Inferior parietal cortex (tissue), 1 donor: ENCODE data around the gene STON1.
"Not testable (repeated sequence)": the region's sequence is repeated elsewhere in the genome, so short reads cannot be mapped to it uniquely, and the experiment has no call there.

Source experiments
- DNase-seq: peaks from one replicate; pipeline ENCODE4 v3.0.0-alpha.2; 2016; ENCODE audit errors: extremely low spot score

The STON1 gene, protein sequence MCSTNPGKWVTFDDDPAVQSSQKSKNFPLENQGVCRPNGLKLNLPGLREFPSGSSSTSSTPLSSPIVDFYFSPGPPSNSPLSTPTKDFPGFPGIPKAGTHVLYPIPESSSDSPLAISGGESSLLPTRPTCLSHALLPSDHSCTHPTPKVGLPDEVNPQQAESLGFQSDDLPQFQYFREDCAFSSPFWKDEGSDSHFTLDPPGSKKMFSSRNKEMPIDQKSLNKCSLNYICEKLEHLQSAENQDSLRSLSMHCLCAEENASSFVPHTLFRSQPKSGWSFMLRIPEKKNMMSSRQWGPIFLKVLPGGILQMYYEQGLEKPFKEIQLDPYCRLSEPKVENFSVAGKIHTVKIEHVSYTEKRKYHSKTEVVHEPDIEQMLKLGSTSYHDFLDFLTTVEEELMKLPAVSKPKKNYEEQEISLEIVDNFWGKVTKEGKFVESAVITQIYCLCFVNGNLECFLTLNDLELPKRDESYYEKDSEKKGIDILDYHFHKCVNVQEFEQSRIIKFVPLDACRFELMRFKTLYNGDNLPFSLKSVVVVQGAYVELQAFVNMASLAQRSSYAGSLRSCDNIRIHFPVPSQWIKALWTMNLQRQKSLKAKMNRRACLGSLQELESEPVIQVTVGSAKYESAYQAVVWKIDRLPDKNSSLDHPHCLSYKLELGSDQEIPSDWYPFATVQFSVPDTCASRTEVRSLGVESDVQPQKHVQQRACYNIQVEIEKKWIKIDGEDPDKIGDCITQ

DNA sequence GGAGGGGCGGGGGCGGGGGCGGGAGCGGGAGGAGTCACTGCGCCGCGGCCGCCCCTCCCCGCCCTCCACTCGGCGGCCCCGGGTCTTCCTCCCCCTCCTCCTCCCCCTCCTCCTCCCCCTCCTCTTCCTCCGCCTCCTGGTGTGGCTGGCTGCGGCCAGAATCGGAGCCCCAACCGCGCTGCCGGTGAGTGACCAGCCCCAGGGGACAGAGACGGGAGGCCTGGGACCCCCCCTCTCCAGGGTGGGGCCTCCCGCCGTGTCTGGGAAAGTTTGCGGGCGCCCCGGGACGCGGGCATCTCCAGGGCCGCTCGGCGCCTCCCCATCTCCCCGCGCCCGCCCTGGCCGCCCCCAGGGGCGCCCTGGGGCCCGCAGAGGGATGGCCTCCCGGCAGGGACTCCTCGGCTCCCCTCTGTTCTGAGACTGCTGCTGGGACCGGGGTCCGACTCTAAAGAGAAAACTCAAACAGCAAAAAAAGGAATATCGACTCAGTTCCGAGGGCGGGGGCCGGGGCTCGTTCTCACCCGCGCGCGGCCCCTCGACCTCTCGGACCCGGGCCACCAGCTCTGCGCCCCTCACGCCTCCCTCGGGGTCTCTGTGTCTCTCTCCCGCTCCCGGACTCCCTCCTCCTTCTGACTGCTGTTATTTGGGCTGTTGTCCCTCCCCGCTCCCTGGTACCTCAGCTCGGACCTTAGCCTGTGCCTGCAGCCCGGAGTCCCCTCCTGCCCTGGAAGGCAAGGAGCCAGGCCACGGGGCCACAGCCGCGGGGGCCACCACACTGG, at the start of gene STON1:
Gene STON1, plus strand, starts transcription at position 122 of the 779 bp plus-strand sequence. CDS start 50,480 bp downstream, outside the sequence.
- no peak for DNase-seq

DNA sequence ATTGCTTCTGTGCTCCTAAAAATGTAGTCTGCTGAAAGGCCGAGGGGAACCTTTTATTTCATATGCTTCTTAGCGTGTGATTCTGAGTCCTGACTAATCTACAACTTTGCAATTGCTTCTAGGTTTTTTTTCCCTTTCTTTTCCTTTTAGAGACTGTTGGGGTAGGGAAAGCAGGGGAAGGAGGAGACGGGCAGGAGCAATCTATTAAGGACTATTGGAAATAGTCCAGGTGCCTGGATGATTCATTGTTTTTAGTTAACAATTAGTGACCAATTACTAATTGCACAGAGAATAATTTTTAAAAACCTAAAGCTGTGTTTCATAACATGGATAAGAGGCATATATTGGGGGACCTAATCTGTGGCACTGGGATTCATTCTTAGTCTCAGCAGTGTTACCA, 49.4 kb upstream of the STON1 start:
- no peak for DNase-seq

DNA sequence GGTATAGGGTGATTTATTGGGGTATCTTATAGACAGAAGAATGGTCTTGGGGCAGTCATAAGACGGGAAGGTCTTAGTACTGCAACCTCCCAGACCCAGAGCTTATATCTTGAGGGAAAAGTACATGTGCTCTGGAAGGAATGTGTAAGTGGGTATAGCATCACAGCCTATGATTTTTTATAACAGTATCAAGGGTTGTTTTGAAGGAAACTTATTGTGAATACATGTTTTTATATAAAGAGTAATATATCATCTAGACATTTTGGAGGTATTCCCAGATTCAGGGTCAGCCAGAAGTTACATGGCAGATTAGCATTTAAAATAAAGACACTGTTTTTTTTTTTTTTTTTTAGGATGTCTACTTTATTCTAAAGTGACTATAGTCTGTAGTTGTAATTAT, 47.6 kb upstream of the STON1 start:
- DNase-seq: no peak

DNA sequence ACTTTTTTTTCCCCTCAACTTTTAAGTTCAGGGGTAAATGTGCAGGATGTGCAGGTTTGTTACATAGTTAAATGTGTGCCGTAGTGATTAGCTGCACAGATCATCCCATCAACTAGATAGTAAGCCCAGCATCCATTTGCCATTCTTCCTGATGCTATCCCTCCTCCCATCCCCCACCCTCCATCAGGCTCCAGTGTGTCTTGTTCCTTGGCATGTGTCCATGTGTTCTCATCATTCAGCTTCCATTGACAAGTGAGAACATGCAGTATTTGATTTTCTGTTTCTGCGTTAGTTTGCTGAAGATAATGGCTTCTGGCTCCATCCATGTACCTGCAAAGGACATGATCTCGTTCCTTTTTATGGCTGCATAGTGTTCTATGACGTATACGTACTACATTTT, 47.2 kb upstream of the STON1 start:
- peak; percentile 49 for DNase-seq

DNA sequence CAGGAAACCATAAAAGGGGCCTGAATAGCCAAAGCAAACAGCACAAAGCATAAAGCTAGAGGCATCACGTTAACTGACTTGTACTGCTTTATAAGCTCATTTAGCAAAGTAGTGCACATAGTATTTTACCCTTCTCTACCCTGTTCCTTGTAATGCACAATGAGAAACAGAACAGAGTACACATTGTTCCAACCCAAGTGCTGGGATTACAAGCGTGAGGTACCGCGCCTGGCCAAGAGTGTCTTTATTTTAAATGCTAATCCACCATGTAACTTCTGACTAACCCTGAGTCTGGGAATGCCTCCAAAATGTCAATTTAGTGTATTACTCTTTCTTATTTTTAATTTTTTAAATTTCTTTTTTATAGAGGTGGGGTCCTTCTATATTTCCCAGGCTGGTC, 46.4 kb upstream of the STON1 start:
- no peak for DNase-seq

DNA sequence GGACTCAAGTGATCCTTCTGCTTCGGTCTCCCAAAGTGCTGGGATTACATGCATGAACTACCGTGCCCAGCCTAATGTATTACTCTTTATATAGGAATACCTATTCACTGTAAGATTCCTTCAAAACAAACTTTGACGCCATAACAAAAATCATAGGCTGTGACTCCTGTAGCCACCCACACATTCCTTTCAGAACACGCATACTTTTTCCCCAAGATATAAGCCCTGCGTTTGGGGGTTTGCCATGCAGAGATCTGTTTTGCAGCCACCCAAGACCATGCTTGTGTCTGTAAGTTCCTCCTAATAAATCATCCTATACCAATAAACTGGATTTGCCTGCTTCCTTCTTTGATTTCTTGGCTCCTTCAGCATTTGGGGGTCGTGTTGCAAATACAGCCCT, 46.0 kb upstream of the STON1 start:
- DNase-seq: no peak

DNA sequence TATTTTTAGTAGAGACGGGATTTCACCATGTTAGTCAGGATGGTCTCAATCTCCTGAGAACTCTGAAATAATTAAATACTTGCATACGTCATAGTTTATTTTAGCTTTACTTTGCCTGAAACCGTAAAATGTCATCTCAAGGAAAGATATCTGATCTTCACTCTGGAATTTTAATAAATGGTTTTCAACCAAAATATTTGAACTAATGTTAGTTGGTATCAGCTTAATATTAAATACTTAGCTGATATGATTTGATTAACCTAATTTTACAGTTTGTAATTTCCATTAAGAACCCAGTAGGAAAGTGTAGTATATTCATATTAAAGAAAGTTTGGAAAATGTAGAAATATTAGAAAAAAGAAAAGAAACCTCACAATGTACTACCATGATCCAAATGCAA, 41.4 kb upstream of the STON1 start:
- DNase-seq: no peak

DNA sequence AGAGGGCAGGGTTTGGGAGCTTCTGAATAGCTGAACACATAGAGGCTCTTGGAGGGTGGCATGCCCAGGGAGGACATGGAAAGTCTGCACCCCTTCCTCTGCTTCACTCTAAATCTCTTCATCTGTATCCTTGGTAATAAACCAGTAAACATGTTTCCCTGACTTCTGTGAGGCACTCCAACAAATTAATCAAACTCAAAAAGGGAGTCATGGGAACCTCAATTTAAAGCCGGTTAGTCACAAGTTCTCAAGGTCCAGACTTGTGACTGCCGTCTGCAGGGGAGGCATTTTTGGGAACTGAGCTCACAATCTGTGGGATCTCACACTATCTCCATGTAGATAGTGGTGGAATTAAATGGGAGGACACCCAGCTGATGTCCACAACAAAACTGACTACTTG, 33.1 kb upstream of the STON1 start:
- DNase-seq: no peak

DNA sequence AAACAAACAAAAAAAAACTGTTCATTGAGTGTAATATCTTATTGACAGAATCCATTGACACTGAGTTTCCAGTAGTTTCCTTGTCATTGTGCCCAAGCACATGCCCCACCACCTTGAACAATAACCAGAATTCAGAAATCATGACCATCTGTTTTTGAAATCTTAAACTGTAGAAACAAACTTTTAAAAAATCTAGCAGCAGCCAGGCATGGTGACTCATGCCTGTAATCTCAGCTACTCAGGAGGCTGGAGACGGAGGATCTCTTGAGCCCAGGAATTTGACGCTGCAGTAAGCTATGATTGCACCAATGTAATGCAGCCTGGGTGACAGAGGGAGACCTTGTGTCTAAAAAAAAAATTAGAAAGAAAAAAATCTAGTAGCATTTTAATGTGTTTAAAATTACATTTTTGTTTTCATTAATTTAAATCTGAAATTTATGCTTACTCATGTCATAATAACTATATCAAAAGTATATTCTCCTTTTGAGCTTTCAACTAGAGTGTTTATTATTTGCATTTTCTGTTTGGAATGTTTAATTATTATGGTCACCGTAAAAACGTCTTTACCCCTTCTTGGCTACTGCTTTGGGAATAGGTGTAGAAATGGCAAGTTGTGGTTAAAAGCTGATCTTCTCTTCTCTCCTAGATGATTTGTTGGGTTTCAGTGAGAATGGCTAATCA, 25.2 kb upstream of the STON1 start:
- DNase-seq: no peak

DNA sequence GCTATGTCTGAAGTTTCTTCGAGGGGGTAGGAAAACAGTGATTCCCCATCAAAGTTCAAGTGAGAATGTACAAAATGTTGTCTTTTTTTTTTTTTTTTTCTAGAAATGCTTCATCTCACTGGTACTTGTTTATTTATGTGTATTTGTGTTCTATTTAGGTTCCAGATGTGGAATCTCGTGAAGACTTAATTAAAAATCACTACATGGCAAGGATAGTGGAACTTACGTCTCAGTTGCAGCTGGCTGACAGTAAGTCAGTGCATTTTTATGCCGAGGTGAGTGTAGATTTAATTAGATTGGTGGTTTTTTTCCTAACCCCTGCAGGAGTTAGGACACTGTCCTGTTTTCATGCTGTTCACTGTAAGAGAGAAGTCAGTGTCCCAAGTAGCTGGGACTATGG, 22.8 kb upstream of the STON1 start:
- no peak for DNase-seq

DNA sequence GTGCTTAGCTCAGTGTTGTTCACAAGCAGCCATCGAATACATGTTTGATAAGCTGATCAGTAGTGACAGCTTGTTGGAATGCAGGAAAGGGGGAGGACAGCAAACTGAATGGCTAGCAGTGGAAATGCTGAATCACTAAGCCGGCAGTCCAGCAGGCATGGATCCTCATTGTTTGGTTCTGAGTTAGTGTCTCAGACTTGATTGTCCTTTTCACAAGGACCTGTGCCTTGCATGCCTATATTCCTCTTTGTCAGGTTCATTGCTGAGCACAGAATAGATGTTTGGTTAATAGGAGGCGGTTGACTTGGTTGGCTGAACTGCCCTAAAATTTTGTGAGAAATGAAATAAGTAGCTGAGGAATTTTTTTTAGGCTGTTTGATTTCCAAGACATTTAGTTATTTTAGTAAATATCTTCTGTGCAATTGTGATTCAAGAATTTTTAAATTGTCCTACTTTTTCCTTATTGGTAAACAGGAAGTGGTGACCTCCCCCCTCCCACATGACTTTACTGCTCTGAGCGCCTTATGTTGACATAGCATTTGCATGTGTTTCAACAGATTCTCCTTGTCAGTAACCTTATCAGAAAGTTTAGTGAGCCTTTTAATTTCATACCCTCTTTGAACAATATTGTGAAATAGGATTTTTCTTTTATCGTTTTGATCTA, 21.4 kb upstream of the STON1 start:
- no peak for DNase-seq

DNA sequence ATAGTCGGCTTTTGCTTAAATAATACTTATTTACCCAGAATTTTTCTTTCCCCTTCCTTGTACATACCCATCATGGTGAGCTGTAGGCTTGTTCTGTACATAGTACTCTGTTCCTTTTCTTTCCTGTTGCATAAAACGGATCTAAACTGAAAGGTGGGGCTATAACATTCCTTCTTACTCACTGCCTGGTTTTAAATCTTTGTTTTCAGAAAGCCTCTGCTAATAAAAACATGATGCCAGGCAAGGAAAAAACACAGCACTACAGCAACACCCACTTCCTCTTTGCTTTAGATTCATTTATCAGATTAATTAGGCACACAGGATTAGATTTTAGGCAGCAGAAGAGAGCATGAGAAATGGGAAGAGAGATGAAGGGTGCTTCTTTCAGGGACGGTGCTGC, 19.6 kb upstream of the STON1 start:
- no peak for DNase-seq

DNA sequence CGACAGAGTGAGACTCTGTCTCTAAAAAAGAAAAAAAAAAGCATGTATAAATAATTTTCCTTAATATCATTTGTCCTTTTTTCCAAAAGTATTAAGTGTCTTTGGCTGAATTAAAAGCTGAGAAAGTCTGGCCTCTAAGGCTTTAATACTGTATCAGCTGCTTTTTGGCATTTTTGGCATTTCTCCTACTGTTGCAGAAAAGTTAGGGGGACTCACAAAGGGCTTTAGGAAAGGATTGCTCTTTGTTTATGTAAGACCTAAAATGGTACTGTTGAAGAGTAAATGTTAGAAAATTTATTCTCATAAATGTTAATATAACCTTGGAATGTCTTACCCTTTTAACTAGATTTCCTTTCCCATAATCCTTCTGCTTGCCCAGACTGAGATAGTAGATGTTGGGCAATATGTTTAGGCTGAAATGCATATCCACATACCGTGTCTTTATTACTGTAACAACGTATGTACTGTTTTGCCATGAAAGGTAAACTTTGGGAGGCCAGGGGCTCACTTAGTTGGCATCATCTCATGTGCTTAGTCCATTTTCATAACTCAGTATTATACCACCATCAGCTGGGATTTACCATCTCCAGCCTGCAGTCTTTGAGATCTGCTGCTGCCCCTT, 18.0 kb upstream of the STON1 start:
- no peak for DNase-seq

DNA sequence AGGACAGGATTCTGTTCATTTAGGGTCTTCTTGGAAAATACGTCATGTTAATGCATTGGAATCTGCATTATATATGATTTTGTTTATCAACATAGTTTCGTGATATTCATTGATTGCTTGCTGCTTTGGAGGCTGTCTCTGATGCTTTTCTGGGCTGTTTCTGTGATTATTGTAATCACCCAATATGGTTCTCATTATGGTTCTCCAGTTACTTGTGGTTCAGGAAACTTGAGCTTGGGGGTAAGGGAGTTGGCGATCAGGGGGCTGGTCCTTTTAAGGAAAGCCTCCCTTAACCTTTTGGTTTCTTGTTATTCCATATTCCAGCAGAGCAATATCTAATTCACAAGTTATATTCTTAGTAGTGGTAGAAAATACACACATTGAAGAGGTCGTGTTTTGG, 17.4 kb upstream of the STON1 start:
- no peak for DNase-seq

DNA sequence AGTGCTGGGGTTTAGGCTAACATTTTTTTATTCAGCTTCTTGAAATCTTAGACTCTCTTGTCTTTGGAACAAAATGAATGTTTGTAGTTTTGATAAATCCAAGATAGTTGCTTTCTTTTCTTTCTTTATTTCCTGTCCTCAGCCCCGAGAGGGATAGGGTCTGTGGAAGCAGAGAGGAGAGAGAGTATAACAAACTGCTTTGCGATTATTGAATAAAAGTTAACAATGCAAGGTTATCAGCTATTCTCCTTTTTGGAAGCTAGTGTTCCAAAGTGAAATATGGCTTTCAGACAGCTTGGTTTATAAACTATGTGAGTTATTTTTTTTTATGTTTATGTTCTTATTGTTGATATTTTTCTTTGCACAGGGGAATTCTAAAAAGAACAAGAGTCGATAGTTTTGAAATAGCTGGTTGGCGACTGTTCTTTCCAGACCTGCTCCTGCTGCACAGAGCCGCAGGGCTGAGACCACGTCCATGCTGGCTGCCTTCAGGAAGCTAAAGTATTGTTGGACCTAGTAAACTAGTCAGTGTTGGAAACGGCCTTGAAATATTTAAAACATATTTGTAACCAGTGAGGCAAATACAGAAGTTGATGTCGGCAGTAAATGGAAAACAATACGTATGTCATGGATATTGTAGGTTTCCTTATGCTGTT, 15.5 kb upstream of the STON1 start:
- DNase-seq: no peak

DNA sequence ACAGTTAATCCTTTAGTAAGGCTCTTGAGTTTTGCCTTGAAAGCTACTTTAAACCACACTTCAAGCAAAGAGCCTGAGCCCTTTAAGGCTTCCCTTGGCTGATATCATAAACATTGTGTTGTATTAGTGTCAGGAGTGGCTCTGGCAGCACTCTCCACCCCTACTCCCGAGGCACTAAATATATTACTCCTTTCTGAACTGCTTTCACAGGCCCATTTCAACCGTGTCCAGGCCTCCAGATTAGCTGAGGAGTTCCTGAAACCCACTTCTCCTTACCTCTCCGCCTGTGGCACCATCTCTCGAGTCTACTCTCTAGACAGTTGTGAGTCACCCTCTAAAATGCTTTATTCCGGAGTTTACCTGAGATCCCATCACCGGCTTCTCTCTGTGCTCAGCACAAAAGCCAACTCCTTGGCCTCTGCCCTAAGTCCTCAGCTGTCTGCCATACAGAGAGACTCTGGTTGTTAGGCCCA, 14.4 kb upstream of the STON1 start:
- DNase-seq: no peak

DNA sequence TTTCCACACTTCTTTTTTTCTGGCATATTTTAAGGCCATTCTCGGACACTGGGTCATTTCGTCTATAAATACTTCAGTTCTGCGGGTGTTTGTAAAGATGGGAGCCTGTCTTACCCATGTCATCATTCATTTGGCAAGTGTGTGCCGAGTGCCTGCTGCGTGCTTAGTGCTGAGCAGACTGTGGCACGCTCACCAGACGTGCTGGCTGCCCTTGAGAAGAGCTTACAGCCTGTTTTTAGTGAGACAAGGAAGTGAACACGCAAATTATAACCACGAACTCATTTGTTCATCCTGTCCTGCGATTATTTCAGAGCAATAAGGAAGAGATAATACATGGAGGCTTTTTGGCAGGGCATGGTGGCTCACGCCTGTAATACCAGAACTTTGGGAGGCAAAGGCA, 10.4 kb upstream of the STON1 start:
- DNase-seq: no peak

DNA sequence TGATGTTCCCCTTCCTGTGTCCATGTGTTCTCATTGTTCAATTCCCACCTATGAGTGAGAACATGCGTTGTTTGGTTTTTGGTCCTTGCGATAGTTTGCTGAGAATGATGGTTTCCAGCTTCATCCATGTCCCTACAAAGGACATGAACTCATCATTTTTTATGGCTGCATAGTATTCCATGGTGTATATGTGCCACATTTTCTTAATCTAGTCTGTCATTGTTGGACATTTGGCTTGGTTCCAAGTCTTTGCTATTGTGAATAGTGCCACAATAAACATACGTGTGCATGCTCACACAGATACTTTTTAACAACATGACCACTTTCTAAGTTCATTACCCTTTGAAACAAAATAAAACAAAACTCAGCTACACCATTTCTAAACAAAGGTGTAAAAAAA, 5.2 kb upstream of the STON1 start:
- not testable (repeated sequence) for DNase-seq

DNA sequence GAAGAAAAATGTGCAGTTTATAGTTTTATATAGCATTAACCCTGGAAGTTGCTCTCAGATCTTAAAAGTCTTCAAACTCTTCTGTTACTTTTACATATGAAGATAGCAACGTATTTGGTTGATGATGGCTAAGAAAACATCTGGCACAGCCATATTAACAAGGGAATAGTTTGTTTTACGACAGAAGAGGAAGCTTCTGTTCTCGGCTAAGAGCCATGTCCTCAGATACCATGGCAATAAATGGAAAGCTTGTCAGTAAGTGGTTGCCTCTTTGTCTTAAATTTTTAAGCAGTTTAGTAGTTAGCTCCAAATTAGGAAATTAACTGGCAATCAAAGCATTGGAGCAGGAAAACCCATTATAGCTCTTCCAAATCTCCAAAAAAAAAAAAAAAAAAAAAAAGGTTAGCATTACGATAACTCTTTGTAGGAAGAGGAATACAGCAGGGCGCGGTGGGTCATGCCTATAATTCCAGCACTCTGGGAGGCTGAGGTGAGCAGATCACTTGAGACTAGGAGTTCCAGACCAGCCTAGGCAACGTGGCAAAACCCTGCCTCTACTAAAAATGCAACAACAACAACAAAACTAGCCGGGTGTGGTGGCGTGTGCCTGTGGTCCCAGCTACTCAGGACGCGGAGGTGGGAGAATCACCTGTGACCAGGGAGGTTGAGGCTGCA, 4.5 kb upstream of the STON1 start:
- DNase-seq: no peak
